ENCODE measurements around the gene GRM4. TPM values are rescaled to one million over a fixed set of nuclear protein-coding genes. Genes with fewer than 3 reads are reported as not detected.

Gene GRM4
- total and polyA plus RNA-seq, 9 of the 15 experiments (the other 6 are each of a cell fraction or from before 2014, with no cell fraction given), result 0.18 TPM; not detected in 8

DNA sequence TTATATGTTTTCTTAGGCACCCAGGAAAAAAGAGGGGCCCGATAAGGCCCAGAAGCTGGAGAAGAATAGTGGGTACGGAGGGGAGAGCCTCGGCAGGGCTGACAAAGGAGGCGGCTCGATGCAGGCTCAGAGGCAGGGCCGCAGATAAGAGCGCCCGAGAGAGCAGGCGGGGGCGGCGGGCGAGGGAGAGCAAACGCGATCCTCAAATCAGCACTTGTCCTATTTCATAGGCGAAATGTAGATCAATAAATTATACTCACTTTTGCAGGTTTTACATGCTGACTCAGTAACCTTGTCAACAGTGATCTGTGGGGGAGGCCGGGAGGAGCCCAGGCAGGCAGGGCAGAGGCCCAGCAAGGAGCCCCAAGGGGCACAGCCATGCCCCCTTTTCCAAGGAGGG, 42.6 kb downstream of the GRM4 start:
- CTCF ChIA-PET (ENCODE audit: low intra/inter-chr PET ratio), result no interaction called here
- Histone ChIP-seq H3K9me1 (ENCODE audit: control insufficient read depth, insufficient read depth, low read length) (peaks cover 5% of the 10 kb centered on the region), H3K36me3 (ENCODE audit: control insufficient read depth, insufficient read depth, low read length) (no peaks in the 10 kb centered on the region), H3K79me2 (ENCODE audit: control insufficient read depth, insufficient read depth, low read length) (no peaks in the 10 kb centered on the region), H3K4me3 (no peak overlapping the region), H3K27me3 (ENCODE audit: control insufficient read depth in 2 of 2, insufficient read depth in 2 of 2, low read length in 2 of 2) (peaks cover 57 to 96% of the 10 kb centered on the region in 2 experiments; a peak in 4 of 5 replicates), H2AFZ (ENCODE audit: low read depth, low read length) (no peak overlapping the region), H3K4me2 (ENCODE audit: insufficient read depth, low read length) (no peak overlapping the region), H3K9me3 (replicated peaks; ENCODE audit: control insufficient read depth, insufficient read depth, low read depth, low read length) (no peaks in the 10 kb centered on the region), H3K4me1 (replicated peaks in 1 of 2; ENCODE audit: control insufficient read depth in 2 of 2, insufficient read depth in 2 of 2, low read length in 2 of 2) (peaks cover 0 to 20% of the 10 kb centered on the region in 2 experiments; a peak in 2 of 5 replicates), H3K27ac (ENCODE audit: extremely low read depth, low read depth, low read length) (no peak overlapping the region), H4K20me1 (replicated peaks; ENCODE audit: control insufficient read depth, insufficient read depth, low read length) (peaks cover 53% of the 10 kb centered on the region), H3K9ac (ENCODE audit: insufficient read depth in 1 of 2, low read depth in 2 of 2, low read length in 2 of 2) (no peak overlapping the region)
- peak; percentile 56 for ATAC-seq
- DNase-seq (ENCODE audit: extremely low read depth in 1 of 4, low spot score in 3 of 4), result peak; percentile 37 to 56 (median 53)
- in situ Hi-C loops (cut with MboI) (no loop called here), intact Hi-C loops (cut with micrococcal nuclease) (no loop called here)
- TF ChIP-seq NR2C1 (IDR thresholded peaks at IDR 0.05), result no peak
- TF ChIP-seq NR2C1 (tag; IDR thresholded peaks at IDR 0.05), result no peak
- no peak for TF ChIP-seq ZNF124 (CRISPR knock-in tag; IDR thresholded peaks at IDR 0.05)
- peak; percentile 27; the same call in 1 of the 2 replicates for TF ChIP-seq C11orf30 (IDR thresholded peaks at IDR 0.05; ENCODE audit: low read depth)
- TF ChIP-seq, protein P1, sequence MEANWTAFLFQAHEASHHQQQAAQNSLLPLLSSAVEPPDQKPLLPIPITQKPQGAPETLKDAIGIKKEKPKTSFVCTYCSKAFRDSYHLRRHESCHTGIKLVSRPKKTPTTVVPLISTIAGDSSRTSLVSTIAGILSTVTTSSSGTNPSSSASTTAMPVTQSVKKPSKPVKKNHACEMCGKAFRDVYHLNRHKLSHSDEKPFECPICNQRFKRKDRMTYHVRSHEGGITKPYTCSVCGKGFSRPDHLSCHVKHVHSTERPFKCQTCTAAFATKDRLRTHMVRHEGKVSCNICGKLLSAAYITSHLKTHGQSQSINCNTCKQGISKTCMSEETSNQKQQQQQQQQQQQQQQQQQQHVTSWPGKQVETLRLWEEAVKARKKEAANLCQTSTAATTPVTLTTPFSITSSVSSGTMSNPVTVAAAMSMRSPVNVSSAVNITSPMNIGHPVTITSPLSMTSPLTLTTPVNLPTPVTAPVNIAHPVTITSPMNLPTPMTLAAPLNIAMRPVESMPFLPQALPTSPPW (CRISPR knock-in tag; IDR thresholded peaks at IDR 0.05), result peak; percentile 47
- TF ChIP-seq GATAD2A (IDR thresholded peaks at IDR 0.05), result no peak
- peak; percentile 67 for TF ChIP-seq ZNF316 (IDR thresholded peaks at IDR 0.05)
- peak; percentile 82 for TF ChIP-seq EGR1 (conservative IDR thresholded peaks at IDR 0.05)
- no TSS peak for BruUV-seq (replicated peaks)
- no peak for FAIRE-seq
- POLR2A ChIA-PET, result interaction anchor here (1.5 kb wide), 1 partner anchor 11 kb away, joined by 4 read pairs; no protein-coding TSS in a partner anchor
- WGBS (ENCODE audit: insufficient coverage, low coverage, missing lambda C conversion rate), result 1% methylated on average over 16 of the region's 16 CpGs
